SU-DHL-6 (cell line): ENCODE data around the gene NMRK1.

Experiments used
- H2AFZ ChIP-seq: fragments of 200-600 bp; sonication (generic); 2 replicates; pipeline ENCODE4 v1.6.1; 2014; ENCODE audit warnings: low read depth, mild to moderate bottlenecking, moderate library complexity, mixed read lengths, antibody characterized with exemption, low read length; ENCODE audit not compliant: severe bottlenecking
- H3F3A ChIP-seq: fragments of 200-600 bp; shearing (Covaris generic); 2 replicates; pipeline ENCODE4 v1.6.0; 2016; ENCODE audit warnings: antibody characterized with exemption, mild to moderate bottlenecking; ENCODE audit not compliant: insufficient read depth
- H3K27ac ChIP-seq: fragments of 200-600 bp; sonication (generic); 2 replicates; pipeline ENCODE4 v1.5.1; 2016; ENCODE audit warnings: low read depth, mild to moderate bottlenecking, low read length, moderate library complexity, mixed read lengths
- H3K27me3 ChIP-seq: fragments of 200-600 bp; sonication (generic), shearing (Covaris generic); 2 replicates; pipeline ENCODE4 v1.6.0; 2014; ENCODE audit warnings: mild to moderate bottlenecking, low read length
- H3K36me3 ChIP-seq: fragments of 200-600 bp; sonication (generic); 2 replicates; pipeline ENCODE4 v1.6.1; 2014; ENCODE audit warnings: mild to moderate bottlenecking, low read length, mixed read lengths
- H3K4me2 ChIP-seq: fragments of 300-600, 200-600 bp; shearing (Covaris generic), sonication (generic); 2 replicates; pipeline ENCODE4 v1.6.0; 2014; ENCODE audit warnings: low read length, low read depth, mild to moderate bottlenecking; ENCODE audit not compliant: poor library complexity, severe bottlenecking
- H3K4me3 ChIP-seq: fragments of 200-600 bp; sonication (generic); 2 replicates; pipeline ENCODE4 v1.5.1; 2014; ENCODE audit warnings: antibody characterized with exemption, low read length, mild to moderate bottlenecking, mixed read lengths; ENCODE audit not compliant: insufficient read depth, poor library complexity, severe bottlenecking
- H3K79me2 ChIP-seq: fragments of 200-600 bp; sonication (generic); 2 replicates; pipeline ENCODE4 v1.6.1; 2014; ENCODE audit warnings: mild to moderate bottlenecking, low read length, moderate library complexity; ENCODE audit not compliant: insufficient read depth
- H3K9ac ChIP-seq: fragments of 200-600 bp; sonication (generic); 2 replicates; pipeline ENCODE4 v1.7.0; 2014; ENCODE audit warnings: mild to moderate bottlenecking, low read length
- H3K9me2 ChIP-seq: fragments of 200-600 bp; sonication (generic); replicated peaks from 2 replicates; pipeline ENCODE4 v1.6.1; 2014; ENCODE audit warnings: low read length; ENCODE audit not compliant: insufficient read depth
- H3K9me3 ChIP-seq: fragments of 200-600 bp; sonication (generic); 2 replicates; pipeline ENCODE4 v1.6.1; 2014; ENCODE audit warnings: low read length, mixed read lengths; ENCODE audit not compliant: insufficient read depth
- H4K20me1 ChIP-seq: fragments of 200-600 bp; sonication (generic); 2 replicates; pipeline ENCODE4 v1.6.1; 2014; ENCODE audit warnings: low read depth, mild to moderate bottlenecking, antibody characterized with exemption, low read length, moderate library complexity, mixed read lengths
- EZH2phosphoT487 ChIP-seq: fragments of 200-600 bp; sonication (generic), shearing (Covaris generic); conservative IDR thresholded peaks from 2 replicates; pipeline ENCODE4 v1.6.1; 2018; ENCODE audit warnings: mild to moderate bottlenecking, antibody characterized with exemption, low read length, moderate library complexity, mixed read lengths
- TF ChIP-seq, protein P1 (sequence below): fragments of 200-600 bp; sonication (generic); IDR thresholded peaks from one replicate; pipeline ENCODE4 v1.5.1; 2017; ENCODE audit warnings: antibody characterized with exemption, mild to moderate bottlenecking, low read length, moderate library complexity; ENCODE audit not compliant: insufficient read depth, poor library complexity, severe bottlenecking

The NMRK1 gene

DNA sequence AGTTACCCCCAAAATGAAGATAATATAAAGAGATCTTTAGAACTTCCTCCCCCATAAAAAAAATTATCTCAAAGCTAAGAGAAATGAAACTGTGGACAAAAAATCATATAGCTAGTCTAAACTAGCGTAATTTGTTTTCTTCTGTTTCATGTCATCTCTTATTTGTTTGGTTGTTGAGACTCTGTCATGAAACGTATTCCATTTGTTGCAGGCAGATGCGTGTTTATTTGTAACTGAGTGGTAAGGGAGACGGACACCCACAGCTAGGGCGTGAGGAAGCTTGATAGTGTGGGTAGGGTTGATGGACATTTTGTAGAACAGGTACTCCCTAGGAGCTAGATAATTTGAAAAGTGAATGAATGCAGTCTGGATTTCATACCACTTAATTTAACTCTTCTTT is 42.2 kb upstream of the NMRK1 start:
- Histone ChIP-seq H3K4me3 (no peak overlapping the region), H3K9me2 (no peaks in the 10 kb centered on the region), H3K9me3 (no peaks in the 10 kb centered on the region), H3K79me2 (peaks cover 4% of the 10 kb centered on the region; the same call in 1 of the 2 replicates), H3K4me2 (no peak overlapping the region), H3K27ac (no peak overlapping the region), H3K27me3 (no peaks in the 10 kb centered on the region), H2AFZ (no peak overlapping the region), H3K9ac (no peak overlapping the region), H3K36me3 (peaks cover 6% of the 10 kb centered on the region; the same call in 1 of the 2 replicates), H4K20me1 (0 out of 2 replicates have a peak, but pooled peaks cover 6% of the 10 kb centered on the region), H3F3A (no peaks in the 10 kb centered on the region)
- TF ChIP-seq, protein P1, sequence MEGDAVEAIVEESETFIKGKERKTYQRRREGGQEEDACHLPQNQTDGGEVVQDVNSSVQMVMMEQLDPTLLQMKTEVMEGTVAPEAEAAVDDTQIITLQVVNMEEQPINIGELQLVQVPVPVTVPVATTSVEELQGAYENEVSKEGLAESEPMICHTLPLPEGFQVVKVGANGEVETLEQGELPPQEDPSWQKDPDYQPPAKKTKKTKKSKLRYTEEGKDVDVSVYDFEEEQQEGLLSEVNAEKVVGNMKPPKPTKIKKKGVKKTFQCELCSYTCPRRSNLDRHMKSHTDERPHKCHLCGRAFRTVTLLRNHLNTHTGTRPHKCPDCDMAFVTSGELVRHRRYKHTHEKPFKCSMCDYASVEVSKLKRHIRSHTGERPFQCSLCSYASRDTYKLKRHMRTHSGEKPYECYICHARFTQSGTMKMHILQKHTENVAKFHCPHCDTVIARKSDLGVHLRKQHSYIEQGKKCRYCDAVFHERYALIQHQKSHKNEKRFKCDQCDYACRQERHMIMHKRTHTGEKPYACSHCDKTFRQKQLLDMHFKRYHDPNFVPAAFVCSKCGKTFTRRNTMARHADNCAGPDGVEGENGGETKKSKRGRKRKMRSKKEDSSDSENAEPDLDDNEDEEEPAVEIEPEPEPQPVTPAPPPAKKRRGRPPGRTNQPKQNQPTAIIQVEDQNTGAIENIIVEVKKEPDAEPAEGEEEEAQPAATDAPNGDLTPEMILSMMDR = no peak
- TF ChIP-seq EZH2phosphoT487 = no peak

DNA sequence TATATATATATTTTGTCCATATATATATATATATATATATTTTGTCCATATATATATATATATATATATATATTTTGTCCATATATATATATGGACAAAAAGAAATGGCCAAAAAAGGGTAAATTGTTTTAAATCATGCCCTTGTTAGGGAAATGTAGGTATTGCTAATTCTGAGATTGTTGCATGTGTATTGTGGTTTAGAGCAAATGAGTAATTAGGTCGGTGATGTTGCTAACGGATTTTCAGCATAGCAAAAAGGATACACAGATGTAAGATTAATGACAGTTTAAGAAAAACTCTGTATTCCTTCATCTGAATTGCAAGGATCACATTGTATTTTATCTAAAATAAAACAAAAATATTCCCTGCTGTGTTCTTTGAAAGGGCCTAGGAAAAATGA is 40.6 kb upstream of the NMRK1 start:
- Histone ChIP-seq H3K9ac (no peak overlapping the region), H3K4me2 (no peak overlapping the region), H3K27me3 (no peaks in the 10 kb centered on the region), H3K27ac (no peak overlapping the region), H3K79me2 (peaks cover 7% of the 10 kb centered on the region; the same call in 1 of the 2 replicates), H3K4me3 (no peak overlapping the region), H3K9me3 (no peaks in the 10 kb centered on the region), H3K36me3 (peaks cover 6% of the 10 kb centered on the region; the same call in 1 of the 2 replicates), H2AFZ (no peak overlapping the region), H3K9me2 (no peaks in the 10 kb centered on the region), H4K20me1 (0 out of 2 replicates have a peak, but pooled peaks cover 6% of the 10 kb centered on the region), H3F3A (no peaks in the 10 kb centered on the region)
- TF ChIP-seq, protein P1 = no peak
- TF ChIP-seq EZH2phosphoT487 = no peak

DNA sequence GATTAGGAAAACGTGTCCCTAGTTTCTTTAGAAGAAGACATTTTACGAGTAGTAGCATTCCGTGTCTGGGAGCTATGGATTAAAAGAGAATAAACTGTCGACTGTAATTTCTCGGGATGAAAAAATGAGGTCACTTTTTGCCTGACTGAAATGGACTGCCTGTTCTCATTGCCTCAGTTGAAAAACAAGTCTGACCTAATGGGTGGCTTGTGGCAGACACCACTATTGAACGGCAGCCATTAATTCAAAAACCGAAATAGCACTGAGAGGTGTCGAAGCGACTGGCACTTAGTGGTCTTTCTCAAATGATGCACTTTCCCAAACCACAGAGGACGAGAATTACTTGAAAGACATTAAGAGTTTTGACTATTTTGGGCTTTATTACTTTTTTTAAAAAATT is 35.7 kb upstream of the NMRK1 start:
- no peaks in the 10 kb centered on the region for H3F3A ChIP-seq
- no peaks in the 10 kb centered on the region for H3K36me3 ChIP-seq
- H3K79me2 ChIP-seq = peaks cover 12% of the 10 kb centered on the region
- H3K27ac ChIP-seq = no peak overlapping the region
- H3K27me3 ChIP-seq = no peaks in the 10 kb centered on the region
- no peak overlapping the region for H3K9ac ChIP-seq
- no peak overlapping the region for H3K4me3 ChIP-seq
- no peaks in the 10 kb centered on the region for H3K9me2 ChIP-seq
- no peaks in the 10 kb centered on the region for H3K9me3 ChIP-seq
- H2AFZ ChIP-seq = no peak overlapping the region
- 0 out of 2 replicates have a peak, but pooled peaks cover 6% of the 10 kb centered on the region for H4K20me1 ChIP-seq
- no peak overlapping the region for H3K4me2 ChIP-seq
- TF ChIP-seq, protein P1 = no peak
- no peak for TF ChIP-seq EZH2phosphoT487
